Activated T-helper 2 cell treated with anti-CD3 and anti-CD28 coated beads, Interferon-gamma antibody, Interleukin-2, Interleukin-4, amounts not matched to agents 10 μg/mL and 5 μg/mL and 100 μg/mL, durations not matched to agents 14 hours and 24 hours and 36 hours (primary cell): ENCODE measurements around the gene PSME3. TPM values are rescaled to one million over a fixed set of nuclear protein-coding genes. Genes with fewer than 3 reads are reported as not detected.
A peak's percentile ranks its signal among the peaks of the same experiment; 100 is the strongest.

Experiments used
- DNase-seq: peaks from one replicate; pipeline ENCODE4 v3.0.0; 2021; ENCODE audit warnings: low spot score
- H3K27ac Mint-ChIP-seq: one replicate; pipeline ENCODE4 v1.8.0; 2021; ENCODE audit warnings: mixed read lengths
- H3K27me3 Mint-ChIP-seq: one replicate; pipeline ENCODE4 v1.8.0; 2021; ENCODE audit warnings: low read depth, mixed read lengths
- H3K36me3 Mint-ChIP-seq: one replicate; pipeline ENCODE4 v1.8.0; 2021; ENCODE audit warnings: low read depth, mixed read lengths
- H3K4me1 Mint-ChIP-seq: one replicate; pipeline ENCODE4 v1.8.0; 2021; ENCODE audit warnings: low read depth, mixed read lengths
- H3K4me3 Mint-ChIP-seq: one replicate; pipeline ENCODE4 v1.8.0; 2021; ENCODE audit warnings: low read depth, mild to moderate bottlenecking, moderate library complexity, mixed read lengths
- H3K9me3 Mint-ChIP-seq: one replicate; pipeline ENCODE4 v1.8.0; 2021; ENCODE audit warnings: mixed read lengths
- intact Hi-C: fragments of 100-400 bp; cut with micrococcal nuclease; formaldehyde crosslinking; loops from one replicate; pipeline ENCODE4 v1.15.1; 2023
- total RNA-seq: library from RNA; stranded (reverse); gene quantifications from 2 replicates; pipeline ENCODE4 v1.2.3, GENCODE V29; 2022

The PSME3 gene, protein sequence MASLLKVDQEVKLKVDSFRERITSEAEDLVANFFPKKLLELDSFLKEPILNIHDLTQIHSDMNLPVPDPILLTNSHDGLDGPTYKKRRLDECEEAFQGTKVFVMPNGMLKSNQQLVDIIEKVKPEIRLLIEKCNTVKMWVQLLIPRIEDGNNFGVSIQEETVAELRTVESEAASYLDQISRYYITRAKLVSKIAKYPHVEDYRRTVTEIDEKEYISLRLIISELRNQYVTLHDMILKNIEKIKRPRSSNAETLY
- 172 TPM in 2 replicates for total RNA-seq

DNA sequence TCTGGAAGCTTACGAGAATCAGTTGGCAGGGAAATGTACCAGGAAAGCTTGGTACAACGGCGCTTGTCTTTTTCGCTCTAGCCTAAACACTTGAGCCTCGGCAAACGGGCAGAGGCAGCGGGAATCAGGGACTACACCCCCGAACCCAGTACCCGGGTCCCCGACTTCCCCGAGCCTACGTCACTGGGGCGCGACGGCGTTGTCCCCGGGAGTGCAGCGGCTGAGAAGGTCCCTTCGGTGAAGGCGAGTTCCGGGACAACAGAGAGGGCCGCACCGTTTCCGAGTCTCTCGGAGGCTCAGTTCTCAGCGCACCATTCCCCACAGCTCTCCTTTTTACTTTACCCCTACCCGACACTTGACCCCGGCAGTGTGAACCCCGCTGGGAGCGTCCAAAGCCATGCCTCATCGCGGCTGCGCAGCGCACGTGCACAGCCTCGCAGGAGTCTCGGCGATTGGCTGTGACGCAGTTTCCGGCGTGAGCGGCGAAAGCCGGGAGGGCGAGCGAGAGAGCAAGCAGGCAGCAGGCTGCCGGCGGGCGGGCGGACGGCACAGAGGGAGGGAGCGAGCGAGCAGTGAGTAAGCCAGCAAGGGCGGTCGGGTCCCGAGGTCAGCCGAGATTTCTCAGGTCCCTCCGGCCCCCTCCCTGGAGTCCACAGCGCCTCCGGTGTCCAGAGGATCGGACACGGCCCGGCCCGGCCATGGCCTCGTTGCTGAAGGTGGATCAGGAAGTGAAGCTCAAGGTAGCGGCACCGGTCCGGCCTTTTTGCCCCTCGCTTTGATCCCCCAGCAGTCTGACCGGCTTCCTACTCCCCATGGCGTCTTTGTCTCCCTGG, at the start of gene PSME3:
Gene PSME3, plus strand, starts transcription at position 464 of the 833 bp plus-strand sequence. Its CDS starts 235 bp downstream, at position 699.
- DNase-seq = peak; percentile 90
- Mint-ChIP-seq H3K27me3 (peaks cover 2% of the 10 kb centered on the region), H3K36me3 (peaks cover 40% of the 10 kb centered on the region), H3K4me3 (peak within 1 kb of the TSS; percentile 92), H3K9me3 (no peaks in the 10 kb centered on the region), H3K27ac (peak within 1 kb of the TSS; percentile 98), H3K4me1 (peaks cover 24% of the 10 kb centered on the region)
- intact Hi-C loops = loop anchor here (1.0 kb wide), 1 partner anchor 9 kb away; the partner anchor contains the start of gene BECN1

DNA sequence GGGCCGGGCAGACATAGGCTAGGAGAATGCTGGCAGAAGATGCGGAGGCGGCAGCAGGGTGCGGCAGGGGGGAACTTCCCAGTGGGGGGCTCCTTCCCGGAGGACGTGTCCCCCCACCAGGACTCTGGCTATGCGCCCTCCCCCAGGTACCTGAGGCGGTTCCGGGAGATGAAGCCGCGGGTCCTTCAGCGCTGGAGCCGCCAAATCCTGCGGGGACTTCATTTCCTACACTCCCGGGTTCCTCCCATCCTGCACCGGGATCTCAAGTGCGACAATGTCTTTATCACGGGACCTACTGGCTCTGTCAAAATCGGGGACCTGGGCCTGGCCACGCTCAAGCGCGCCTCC, 49.4 kb upstream of the PSME3 start:
- Mint-ChIP-seq H3K27me3 (peaks cover 63% of the 10 kb centered on the region), H3K27ac (no peak overlapping the region), H3K9me3 (no peaks in the 10 kb centered on the region), H3K4me3 (no peak overlapping the region), H3K36me3 (peaks cover 9% of the 10 kb centered on the region), H3K4me1 (peaks cover 11% of the 10 kb centered on the region)
- DNase-seq = no peak
- intact Hi-C loops = loop anchor here (5.0 kb wide), 1 partner anchor 106 kb away; the partner anchor contains the start of gene PLEKHH3

DNA sequence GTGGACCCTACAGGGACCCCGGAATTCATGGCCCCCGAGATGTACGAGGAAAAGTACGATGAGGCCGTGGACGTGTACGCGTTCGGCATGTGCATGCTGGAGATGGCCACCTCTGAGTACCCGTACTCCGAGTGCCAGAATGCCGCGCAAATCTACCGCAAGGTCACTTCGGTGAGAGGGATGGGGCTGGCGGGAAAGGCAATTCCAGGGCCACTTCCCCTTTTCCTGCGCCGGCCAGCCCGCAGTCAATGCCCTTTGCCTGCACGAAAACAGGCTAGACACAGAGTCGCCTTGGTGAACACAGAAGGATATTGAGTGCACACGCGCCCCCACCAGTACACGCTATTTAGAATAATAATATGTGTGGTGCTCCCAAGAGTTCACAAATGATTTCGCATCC, 48.8 kb upstream of the PSME3 start:
- intact Hi-C loops = loop anchor here (5.0 kb wide), 1 partner anchor 107 kb away; the partner anchor contains the start of gene PLEKHH3
- peaks cover 5% of the 10 kb centered on the region for H3K36me3 Mint-ChIP-seq
- no peak overlapping the region for H3K4me3 Mint-ChIP-seq
- H3K27ac Mint-ChIP-seq = no peak overlapping the region
- H3K9me3 Mint-ChIP-seq = no peaks in the 10 kb centered on the region
- peaks cover 64% of the 10 kb centered on the region for H3K27me3 Mint-ChIP-seq
- no peak for DNase-seq
- H3K4me1 Mint-ChIP-seq = peaks cover 11% of the 10 kb centered on the region

DNA sequence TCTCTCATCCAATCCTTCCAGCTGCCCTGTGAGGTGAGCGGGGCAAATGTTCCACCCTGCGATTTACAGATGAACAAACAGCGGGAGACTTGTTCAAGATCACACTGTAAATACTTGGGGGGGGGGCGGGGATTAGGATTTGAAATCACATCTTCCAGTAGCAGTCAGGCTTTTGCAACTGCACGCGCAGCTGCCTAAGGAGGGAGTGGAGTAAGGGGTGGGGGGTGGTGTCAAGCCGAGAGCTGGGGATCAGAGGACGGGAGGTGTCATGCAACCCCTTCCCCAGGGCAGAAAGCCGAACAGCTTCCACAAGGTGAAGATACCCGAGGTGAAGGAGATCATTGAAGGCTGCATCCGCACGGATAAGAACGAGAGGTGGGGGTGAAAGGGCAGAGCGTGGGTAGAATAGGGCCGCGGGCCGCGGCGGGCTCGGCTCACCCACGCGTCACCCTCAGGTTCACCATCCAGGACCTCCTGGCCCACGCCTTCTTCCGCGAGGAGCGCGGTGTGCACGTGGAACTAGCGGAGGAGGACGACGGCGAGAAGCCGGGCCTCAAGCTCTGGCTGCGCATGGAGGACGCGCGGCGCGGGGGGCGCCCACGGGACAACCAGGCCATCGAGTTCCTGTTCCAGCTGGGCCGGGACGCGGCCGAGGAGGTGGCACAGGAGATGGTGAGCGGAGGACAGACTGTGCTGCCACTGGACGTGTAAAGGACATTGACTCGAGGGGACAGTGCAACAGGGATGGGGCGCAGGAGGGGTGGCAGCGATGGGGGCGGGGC, 48.2 kb upstream of the PSME3 start:
- peaks cover 11% of the 10 kb centered on the region for H3K4me1 Mint-ChIP-seq
- H3K27ac Mint-ChIP-seq = no peak overlapping the region
- no peak overlapping the region for H3K4me3 Mint-ChIP-seq
- no peaks in the 10 kb centered on the region for H3K9me3 Mint-ChIP-seq
- peaks cover 62% of the 10 kb centered on the region for H3K27me3 Mint-ChIP-seq
- H3K36me3 Mint-ChIP-seq = no peaks in the 10 kb centered on the region
- DNase-seq = no peak
- intact Hi-C loops = loop anchor here (5.0 kb wide), 1 partner anchor 108 kb away; the partner anchor contains the start of gene PLEKHH3

DNA sequence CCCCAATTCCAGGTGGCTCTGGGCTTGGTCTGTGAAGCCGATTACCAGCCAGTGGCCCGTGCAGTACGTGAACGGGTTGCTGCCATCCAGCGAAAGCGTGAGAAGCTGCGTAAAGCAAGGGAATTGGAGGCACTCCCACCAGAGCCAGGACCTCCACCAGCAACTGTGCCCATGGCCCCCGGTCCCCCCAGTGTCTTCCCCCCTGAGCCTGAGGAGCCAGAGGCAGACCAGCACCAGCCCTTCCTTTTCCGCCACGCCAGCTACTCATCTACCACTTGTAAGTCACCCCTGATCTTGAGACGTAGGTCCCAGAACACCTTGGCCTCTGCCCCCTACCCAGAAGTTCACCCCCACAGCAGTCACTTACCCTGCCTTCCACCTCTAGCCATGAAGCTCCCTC, 45.9 kb upstream of the PSME3 start:
- no peak for DNase-seq
- Mint-ChIP-seq H3K27me3 (peaks cover 58% of the 10 kb centered on the region), H3K36me3 (no peaks in the 10 kb centered on the region), H3K9me3 (no peaks in the 10 kb centered on the region), H3K4me3 (no peak overlapping the region), H3K27ac (no peak overlapping the region), H3K4me1 (peaks cover 11% of the 10 kb centered on the region)
- intact Hi-C loops = no loop called here

DNA sequence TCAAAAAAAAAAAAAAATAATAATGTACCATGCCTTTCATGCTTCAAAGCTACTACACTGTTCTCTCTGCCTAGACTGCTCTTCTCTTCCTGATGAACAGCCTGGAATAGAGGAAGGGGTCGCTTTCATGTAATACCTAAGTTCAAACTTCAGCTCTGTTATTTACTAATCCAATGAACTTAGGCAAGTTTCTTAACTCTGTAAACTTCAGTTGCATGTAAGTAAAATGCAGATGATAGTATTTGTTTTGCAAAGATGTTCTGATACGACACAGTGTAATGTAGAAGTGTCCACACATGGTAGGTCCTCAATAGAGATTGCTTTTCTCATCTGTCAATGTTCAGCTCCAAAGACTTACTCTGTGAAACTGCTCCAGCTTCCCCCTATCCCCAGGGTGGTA, 41.2 kb upstream of the PSME3 start:
- no peak overlapping the region for H3K4me3 Mint-ChIP-seq
- peaks cover 7% of the 10 kb centered on the region for H3K36me3 Mint-ChIP-seq
- no peak overlapping the region for H3K27ac Mint-ChIP-seq
- peaks cover 3% of the 10 kb centered on the region for H3K4me1 Mint-ChIP-seq
- H3K27me3 Mint-ChIP-seq = peaks cover 21% of the 10 kb centered on the region
- no peak for DNase-seq
- H3K9me3 Mint-ChIP-seq = no peaks in the 10 kb centered on the region
- intact Hi-C loops = no loop called here

DNA sequence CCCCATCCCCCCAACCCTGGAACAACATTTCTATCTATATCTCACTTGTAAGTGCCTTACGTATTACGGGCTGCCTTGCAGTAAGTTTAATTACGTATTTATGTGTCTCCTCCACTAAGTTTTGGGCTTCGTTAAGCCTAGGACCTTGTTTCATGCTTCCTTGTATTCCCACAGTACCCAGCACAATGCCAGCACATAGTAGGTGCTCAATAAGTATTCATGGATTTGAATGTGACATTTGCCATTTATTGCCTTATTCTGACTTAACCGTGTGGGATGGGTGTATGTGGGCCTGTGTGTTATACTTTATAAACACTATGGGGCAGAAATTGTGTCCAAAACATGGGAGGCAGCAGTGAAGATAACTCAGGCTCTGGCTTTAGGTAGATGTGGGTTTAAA, 40.7 kb upstream of the PSME3 start:
- peaks cover 19% of the 10 kb centered on the region for H3K27me3 Mint-ChIP-seq
- H3K36me3 Mint-ChIP-seq = peaks cover 7% of the 10 kb centered on the region
- intact Hi-C loops = no loop called here
- H3K27ac Mint-ChIP-seq = no peak overlapping the region
- no peak for DNase-seq
- no peak overlapping the region for H3K4me3 Mint-ChIP-seq
- no peaks in the 10 kb centered on the region for H3K9me3 Mint-ChIP-seq
- H3K4me1 Mint-ChIP-seq = peaks cover 7% of the 10 kb centered on the region

DNA sequence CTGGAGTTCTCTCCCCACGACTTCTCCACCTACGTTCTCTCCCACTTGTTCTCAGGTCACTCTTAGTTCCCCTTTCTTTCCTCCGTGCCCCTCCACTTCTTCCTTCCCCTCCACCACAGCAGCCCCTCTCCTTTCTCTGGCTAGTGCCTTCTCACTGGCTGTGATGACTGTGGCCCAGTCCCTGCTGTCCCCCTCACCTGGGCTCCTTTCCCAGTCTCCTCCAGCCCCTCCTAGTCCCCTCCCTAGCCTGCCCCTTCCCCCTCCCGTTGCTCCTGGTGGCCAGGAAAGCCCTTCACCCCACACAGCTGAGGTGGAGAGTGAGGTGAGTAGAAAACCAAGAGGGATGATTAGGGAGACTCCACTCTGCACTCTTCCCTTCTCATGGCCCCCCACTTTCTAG, 38.1 kb upstream of the PSME3 start:
- peak overlapping the region; percentile 8 for H3K27ac Mint-ChIP-seq
- peaks cover 3% of the 10 kb centered on the region for H3K9me3 Mint-ChIP-seq
- no peak for DNase-seq
- no peak overlapping the region for H3K4me3 Mint-ChIP-seq
- H3K36me3 Mint-ChIP-seq = peaks cover 7% of the 10 kb centered on the region
- H3K27me3 Mint-ChIP-seq = peaks cover 9% of the 10 kb centered on the region
- intact Hi-C loops = no loop called here
- peaks cover 14% of the 10 kb centered on the region for H3K4me1 Mint-ChIP-seq

DNA sequence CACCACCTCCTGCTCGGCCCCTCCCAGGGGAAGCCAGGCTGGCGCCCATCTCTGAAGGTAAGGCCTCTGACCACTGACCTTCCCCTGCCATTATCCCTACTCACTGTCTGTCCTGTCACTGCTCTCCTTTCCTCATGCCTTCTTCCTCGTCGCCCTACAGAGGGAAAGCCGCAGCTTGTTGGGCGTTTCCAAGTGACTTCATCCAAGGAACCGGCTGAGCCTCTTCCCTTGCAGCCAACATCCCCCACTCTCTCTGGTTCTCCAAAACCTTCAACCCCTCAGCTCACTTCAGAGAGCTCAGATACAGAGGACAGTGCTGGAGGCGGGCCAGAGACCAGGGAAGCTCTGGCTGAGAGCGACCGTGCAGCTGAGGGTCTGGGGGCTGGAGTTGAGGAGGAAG, 37.7 kb upstream of the PSME3 start:
- H3K9me3 Mint-ChIP-seq = peaks cover 3% of the 10 kb centered on the region
- H3K27me3 Mint-ChIP-seq = peaks cover 8% of the 10 kb centered on the region
- peaks cover 14% of the 10 kb centered on the region for H3K4me1 Mint-ChIP-seq
- no peak overlapping the region for H3K27ac Mint-ChIP-seq
- intact Hi-C loops = no loop called here
- DNase-seq = no peak
- peaks cover 7% of the 10 kb centered on the region for H3K36me3 Mint-ChIP-seq
- no peak overlapping the region for H3K4me3 Mint-ChIP-seq

DNA sequence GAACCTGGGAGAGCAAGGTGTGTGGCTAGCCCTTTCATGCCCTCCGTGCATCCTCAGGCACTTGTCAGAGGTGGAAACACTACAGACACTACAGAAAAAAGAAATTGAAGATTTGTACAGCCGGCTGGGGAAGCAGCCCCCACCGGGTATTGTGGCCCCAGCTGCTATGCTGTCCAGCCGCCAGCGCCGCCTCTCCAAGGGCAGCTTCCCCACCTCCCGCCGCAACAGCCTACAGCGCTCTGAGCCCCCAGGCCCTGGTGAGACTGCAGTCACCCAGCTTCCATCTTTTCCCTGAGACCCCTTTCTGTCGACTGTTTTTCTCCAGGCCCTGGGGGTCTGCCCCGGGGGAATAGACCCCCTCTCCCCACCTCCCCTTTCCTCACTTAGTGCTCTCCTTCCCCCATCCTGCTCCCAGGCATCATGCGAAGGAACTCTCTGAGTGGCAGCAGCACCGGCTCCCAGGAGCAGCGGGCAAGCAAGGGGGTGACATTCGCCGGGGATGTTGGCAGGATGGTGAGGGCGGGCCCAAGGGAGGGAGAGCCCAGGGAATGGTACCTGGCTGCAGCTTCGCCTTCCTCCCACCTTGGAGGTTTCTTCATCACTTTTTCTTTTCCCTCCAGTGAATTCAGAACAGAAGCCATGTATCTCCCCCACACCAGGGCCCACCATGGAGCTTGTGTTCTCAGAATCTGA, 37.0 kb upstream of the PSME3 start:
- no peak for DNase-seq
- H3K4me3 Mint-ChIP-seq = peak overlapping the region; percentile 46
- H3K4me1 Mint-ChIP-seq = peaks cover 14% of the 10 kb centered on the region
- intact Hi-C loops = no loop called here
- H3K27me3 Mint-ChIP-seq = peaks cover 7% of the 10 kb centered on the region
- peaks cover 3% of the 10 kb centered on the region for H3K9me3 Mint-ChIP-seq
- H3K36me3 Mint-ChIP-seq = peaks cover 7% of the 10 kb centered on the region
- H3K27ac Mint-ChIP-seq = no peak overlapping the region

DNA sequence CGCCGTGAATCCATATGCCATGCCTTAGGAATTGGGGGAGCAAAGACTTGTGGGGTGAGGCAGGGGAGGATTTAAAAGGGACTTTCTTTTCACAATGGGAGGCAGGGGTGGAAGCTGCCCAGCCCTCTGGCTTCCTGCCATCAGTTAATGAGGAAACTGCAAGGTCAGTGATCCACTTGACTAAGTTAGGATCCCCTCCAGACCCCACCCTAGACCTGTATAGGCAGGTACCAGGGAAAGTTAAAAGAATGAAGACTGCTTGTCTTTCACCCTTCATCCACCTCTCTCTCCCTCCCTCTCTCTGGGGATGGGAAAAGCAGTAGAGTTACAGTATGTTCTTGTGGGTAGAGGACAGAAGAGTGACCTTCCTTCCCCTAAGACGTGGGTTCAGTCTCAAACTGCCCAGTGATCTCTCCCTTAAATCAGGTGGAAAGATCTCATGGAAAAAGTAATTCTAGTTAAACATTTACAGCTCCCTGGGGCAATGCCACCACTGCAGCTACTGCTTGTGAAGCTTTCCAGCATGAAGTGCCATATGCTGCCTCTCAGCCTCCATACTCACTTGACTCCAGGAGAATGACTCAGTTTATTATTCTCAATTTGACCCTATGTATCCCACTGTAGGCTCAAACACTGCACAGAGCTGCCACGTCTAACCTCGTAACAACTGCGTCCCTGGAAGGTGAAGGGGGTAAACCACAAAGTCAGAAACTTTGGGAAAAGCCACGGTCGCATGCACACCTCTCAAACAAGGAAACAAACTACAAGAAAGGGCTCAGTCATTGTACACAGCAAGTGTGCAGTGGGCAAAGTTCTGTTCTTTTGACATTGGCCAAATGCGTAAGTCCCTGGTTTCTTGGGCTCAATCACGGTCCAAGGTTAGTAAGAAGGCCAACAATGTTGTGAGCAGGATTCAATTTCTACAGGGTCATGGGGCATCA, 35.9 kb upstream of the PSME3 start:
- intact Hi-C loops = no loop called here
- peaks cover 12% of the 10 kb centered on the region for H3K27me3 Mint-ChIP-seq
- H3K9me3 Mint-ChIP-seq = peaks cover 3% of the 10 kb centered on the region
- peak overlapping the region; percentile 91 for H3K4me3 Mint-ChIP-seq
- no peak overlapping the region for H3K27ac Mint-ChIP-seq
- H3K4me1 Mint-ChIP-seq = peaks cover 14% of the 10 kb centered on the region
- H3K36me3 Mint-ChIP-seq = peaks cover 7% of the 10 kb centered on the region
- no peak for DNase-seq
